T-helper 22 cell (primary cell): Measurements from ENCODE around the gene VPS35L.

ENCODE experiments used
- DNase-seq: peaks from one replicate; pipeline ENCODE4 v3.0.0-alpha.2; 2020; ENCODE audit warnings: low read depth

The VPS35L gene

DNA sequence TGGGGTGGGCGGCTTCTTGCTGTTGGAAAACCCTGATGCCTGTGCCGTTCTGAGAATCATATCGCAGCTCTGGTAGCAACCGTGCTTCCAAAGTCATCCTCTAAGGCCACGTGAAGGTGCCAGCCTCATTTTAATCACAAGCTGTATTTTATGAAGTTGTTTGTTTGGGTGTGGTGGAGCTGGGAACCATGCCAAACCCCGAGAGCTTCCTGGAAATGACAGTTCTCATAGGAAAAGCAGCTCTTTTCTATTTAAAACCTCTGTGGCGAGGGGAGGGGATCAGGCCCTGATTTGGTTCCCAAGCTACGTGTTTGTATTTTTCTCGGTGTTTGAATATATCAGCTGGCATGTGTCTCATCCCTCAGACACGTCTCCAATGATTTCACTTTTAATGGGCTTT, 140.8 kb downstream of the VPS35L start:
- peak; percentile 18 for DNase-seq

DNA sequence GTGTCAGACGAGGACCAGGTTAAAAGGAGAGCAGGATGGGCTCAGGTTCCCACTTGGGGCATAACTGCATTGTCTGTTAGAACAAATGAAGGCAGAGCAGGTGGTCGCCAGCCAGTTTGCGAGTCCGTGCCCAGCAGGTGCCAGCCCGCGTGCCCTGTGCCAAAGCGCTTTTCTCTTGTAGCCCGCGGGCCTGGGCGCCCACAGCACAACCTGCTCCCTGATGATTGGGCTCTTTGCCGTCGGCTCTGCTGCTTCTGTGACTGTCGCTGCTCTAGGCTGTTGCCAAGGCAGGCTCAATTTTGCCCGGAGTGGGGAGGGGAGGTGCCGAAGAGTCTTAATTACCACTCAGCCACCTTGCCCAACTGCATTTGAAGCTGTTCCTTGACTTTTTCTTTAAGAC, 141.5 kb downstream of the VPS35L start:
- no peak for DNase-seq

DNA sequence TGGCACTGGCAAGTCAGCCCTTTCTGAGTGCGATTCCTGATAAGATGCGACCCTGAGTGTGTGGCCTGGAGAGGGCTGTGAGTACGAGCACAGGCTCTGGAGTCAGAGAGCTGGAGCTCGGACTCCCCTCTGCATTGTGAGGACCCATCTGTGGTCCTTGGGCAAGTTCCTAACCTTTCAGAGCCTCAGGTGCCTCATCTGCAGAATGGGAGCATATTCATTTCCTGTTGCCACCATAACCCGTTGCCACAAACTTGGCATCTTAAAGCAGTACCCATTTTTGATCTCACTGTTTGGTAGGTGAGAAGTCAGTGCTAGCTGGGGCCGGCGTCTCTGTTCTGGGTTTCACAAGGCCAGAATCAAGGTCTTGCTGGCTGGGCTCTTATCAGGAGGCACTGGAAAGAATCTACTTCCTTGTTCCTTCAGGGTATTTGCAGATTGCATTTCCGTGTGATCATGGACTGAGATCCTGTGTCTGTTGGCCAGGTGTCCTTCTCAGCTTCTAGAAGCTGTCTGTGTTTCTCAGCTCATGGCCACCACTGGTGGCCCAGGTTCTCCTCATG, 142.3 kb downstream of the VPS35L start:
- no peak for DNase-seq

DNA sequence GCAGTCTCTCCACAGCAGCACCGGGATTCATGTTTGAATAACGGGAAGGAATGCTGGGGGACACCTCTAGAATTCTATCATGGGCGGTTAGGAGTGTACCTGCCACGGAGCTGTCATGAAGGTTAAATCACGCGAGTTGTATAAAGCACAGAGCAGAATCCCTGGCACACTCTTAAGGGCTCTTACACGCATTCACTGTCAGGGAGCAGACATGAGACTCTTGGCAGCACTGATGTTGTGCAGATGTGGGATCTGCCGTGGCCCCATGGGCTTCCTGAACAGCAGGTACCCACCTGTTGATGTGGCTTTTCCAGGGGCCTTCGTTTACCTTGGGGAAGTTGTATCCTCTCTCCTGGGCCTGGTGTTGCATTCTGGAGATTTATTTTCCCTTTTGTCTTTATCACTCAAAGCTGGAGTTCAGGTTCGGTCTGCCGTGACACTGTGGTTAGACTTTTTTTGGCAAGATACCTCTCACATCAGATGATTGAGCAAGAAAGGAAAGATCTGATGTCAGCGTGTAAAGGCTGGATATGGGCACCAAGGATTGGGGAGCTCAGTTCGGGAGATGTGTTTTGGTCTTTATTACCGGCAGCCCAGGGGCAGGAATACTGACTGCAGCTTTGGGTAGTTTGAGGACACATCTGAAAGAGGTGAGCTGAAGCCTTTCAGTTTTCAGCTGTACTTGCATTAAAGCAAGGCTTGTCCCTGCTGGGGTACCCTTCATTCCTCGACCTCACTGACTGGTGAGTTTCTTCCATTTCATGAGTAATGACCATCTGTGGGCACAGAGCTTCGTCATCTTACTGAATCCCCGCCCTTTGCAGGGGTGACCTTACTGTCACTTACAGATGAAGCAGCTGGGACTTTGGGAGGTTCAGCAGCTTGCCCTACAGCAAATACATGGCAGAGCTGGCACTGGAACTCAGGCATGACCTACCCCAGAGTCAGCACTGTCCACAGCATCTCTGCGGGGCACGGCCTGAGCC, 143.3 kb downstream of the VPS35L start:
- DNase-seq: no peak

DNA sequence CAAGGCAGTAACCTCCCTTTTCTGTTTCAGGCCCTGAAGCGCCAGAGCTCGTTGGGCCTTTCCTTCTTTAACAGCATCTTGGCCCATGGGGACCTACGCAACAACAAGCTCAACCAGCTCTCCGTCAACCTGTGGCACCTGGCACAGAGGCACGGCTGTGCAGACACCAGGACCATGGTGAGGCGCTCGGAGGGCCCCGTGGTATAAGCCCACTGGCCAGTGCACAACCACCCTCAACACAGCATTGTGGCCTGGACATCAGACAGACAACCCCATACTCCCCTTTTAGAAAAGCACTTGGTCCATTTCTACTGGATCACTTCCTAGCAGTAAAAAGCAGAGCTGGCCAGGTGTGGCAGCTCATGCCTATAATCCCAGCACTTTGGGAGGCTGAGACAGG, 144.0 kb downstream of the VPS35L start:
- DNase-seq: no peak

GRCh38 chr16:19700319-19700781, 144.8 kb downstream of the VPS35L start:
- no peak for DNase-seq

DNA sequence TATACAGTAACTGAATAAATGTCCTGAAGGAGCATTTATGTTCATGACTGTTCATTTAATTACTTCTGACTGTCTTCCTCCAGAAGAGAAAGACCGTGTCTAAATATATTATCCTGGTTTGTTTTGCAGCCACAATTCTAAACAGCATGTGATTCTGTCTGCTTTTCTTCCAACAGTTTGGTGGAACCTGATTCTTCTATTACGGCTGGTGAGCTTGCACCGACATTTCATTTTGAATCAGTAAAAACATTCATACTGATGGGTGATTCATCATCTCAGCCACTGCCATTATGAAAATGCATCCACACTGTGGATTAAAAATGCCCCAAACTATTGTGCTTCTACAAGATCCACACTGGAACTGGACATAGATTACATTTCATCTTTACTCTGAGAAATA, 145.6 kb downstream of the VPS35L start:
- no peak for DNase-seq

DNA sequence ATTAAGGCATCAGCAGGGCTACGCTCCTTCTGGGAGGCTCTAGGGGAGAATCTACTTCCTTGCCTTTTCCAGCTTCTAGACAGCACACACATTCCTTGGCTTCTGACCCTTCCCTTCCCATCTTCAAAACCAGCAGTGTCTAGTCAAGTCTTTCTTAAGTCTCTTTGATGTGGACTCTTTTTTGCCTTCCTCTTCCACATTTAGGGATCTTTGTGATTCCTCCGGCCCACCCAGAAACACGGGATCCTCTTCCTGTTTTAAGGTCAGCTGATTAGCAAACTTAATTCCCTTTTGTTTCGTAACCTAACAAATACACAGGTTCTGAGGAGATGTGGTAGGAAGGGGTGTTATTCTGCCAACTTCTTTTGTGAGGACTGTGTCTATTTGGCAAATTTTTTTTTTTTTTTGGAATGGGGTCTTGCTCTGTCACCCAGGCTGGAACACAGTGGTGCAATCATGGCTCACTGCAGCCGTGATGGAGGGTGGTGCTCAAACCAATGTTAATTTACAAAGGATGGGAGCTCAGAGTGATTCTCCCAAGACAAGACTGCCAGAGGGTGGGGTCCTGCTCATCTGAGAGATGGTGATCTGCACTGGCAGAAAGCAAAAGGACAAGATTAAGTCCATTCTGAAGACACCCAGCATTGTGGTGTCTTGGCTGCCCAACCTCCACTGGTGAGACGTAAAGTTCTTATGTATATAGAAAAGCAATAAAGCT, 147.8 kb downstream of the VPS35L start:
- DNase-seq: no peak

DNA sequence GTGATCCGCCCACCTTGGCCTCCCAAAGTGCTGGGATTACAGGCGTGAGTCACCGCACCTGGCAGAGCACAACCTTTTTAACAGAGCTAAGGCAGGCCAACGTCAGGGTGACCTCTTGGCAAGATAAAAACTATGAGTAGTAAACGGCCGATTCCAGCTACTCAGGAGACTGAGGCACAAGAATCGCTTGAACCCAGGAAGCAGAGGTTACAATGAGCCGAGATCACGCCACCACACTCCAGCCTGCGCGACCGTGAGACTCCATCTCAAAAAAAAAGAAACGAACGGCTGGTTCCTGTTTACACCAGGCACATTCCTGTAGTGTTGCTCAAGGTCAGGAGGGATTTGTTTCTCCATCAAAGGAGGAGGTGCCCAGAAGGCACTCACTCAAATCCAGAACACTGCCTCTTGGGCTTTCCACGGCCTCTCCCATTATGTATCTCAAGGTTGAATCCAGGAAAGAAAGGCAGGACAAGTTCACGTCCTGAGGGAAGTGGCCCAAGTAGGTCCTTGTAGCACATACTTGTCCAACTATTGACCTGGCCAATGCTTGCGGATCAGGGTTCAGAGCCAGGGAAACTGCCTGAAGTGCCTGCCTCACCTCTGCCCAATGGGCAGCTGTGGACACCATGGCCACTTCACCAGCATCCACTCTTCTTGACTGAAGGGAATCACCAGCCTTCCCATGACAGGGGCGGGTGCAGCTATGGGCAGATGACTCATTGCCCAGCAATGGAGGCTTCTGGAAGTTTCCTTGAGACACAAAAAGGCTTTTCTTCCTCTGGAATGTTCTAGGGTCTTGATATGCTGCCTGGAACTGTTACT, 149.0 kb downstream of the VPS35L start:
- DNase-seq: no peak

GRCh38 chr16:19705146-19705501, 149.6 kb downstream of the VPS35L start:
- DNase-seq: no peak

DNA sequence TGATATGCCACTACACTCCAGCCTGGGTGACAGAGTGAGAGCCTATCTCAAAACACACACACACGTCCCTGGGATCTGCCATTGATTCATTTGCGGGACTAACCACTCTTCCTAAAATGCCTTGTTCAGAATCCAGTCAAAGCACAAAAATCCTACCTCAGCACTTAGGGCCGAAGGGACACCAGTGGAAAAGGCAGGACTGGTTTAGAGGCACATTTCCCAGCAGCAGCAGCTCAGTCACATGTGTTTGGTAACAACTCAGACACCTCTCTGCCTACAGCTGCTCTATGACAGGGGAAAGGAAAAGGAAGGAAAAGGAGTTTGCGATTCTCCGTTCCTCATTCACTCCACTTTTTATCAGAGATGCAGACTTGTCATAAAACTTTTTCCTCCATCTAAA, 150.3 kb downstream of the VPS35L start:
- DNase-seq: no peak

- DNase-seq: no peak
Observed at GRCh38 chr16:19706846-19707245, 151.3 kb downstream of the VPS35L start.

DNA sequence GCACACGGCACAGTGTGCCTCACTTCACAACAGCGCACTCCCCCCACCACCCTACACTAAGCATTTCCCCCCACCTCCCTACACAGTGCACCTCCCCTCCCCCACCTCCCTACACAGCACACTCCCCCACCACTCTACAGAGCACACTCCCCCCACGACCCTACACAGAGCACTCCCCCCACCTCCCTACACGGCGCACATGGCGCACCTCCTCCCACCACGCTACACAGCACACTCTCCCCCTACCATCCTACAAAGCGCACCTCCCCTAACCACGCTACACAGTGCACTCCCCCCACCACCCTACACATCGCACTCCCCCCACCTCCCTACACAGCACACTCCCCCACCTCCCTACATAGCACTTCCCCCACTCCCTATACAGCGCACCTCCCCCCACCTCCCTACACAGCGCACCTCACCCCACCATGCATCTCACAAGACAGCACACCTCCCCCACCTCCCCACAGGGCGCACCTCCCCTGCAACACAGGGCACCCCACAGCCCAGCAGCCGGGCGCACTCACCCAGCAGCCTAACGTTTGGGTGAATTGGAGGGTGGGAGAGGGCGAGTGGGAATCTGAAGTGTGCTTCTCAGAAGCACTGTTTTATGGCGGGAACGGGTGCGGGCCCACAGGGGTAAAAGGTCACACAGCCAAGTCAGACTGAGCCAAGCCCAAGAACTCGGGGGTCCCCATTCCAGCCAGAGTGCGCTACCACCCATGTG, 152.2 kb downstream of the VPS35L start:
- no peak for DNase-seq

DNA sequence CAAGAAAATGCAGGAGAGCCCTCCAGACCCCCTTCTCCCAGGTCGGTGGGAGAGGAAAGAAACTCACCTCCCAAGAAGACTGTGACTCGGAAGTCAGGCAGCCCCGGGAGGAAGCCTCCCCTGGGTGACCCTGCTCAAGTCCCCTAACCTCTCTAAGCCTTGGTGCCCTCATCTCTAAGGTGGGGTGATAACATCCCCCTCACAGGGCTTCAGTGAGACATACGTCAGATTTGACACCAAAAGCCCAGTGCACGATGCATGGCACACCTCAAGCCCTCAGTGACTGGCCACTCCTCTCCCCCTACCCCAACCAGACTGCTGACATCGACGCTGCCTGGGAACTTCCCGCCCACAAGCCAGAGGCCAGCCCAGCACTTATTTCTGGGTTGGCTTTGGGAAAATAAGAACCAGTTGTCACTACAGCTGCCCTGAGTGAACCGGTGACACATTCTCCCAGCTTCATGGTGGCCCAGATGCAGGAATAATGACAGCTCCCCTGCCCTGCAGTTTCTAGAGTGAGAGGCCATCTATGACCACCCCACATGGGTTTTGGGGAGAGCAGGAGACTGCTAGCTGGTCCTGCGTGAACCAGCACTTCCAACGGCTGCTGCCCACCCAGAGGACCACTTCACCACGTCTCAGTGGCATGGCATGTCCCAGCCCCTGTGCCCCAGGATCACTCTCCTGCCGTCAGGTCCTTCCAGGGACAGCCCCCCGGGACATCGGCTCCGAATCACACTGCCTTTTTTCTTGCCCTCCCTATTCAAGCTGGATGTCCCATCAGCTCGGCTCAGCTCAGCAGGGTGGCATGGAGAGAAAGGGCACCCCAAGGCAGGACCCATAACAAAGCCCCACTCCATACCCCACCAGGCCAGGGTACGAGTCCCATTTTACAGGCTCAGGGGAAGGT, 153.0 kb downstream of the VPS35L start:
- no peak for DNase-seq

GRCh38 chr16:19709381-19710136, 154.1 kb downstream of the VPS35L start:
- DNase-seq: no peak

DNA sequence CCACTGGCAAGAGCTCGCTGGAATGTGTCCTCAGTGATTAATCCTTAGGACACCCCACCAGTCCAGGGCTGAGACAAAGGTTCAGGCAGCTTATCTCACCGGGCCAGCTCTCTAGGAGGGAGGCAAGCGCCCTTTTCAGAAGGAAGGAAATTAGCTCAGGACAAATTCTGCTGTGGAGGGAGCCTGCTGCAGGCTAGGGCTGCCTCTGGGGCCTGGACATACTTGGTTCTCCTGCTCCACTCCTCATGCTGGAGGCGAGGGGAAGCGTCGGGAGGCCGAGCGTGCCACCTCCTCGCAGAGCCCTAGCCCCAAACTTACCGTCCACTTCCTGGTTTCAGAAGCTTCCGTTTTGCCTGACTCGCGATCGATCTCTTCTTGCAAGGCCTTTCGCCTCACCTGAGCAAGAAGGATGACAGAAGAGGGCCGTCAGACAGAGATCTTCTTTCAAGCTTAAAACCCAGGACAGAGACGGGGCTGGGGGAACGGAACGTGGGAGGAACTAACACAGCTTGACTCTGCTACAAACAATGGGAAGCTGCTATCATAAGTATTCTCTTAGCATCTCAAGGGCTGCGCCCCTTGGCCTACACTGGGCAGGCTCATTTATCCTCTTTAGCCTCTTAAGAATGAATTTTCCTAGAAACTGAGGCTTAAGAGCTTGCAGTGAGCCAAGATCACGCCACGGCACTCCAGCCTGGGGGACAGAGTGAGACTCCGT, 154.8 kb downstream of the VPS35L start:
- DNase-seq: no peak

DNA sequence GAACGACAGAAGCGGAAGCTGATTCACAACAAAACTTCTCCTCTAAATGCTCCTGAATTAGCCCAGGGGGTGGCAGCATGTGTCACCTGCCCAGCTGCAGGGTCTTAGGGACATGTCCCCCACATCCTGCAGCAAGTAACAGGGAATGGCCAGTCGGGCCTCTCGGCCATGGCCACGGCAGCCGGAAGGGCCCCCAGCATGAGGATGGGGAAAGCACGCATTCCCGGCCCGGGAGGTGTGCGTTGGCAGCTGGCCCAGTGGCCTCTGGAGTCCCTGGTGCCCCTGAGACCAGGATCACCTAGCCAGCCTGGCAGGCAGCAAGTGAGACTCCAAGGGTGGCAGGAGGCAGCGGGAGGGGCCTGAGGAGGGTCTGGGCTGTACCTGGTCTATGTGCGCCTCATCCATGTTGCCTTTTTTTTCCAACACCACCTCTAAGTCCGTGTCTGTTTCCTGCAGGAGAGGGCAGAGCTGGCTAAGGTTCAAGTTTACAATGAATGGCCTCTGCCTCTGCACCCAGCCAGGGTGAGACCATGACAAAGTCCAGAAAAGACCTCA, 155.6 kb downstream of the VPS35L start:
- DNase-seq: no peak

GRCh38 chr16:19711643-19712042, 156.1 kb downstream of the VPS35L start:
- no peak for DNase-seq
